Natural killer cell (primary cell): ENCODE measurements around the gene RIMBP2. TPM values are rescaled to one million over a fixed set of nuclear protein-coding genes. Genes with fewer than 3 reads are reported as not detected.

Experiments
- ATAC-seq, 3 donors: fragments of 150-1000 bp in 2 of 3; fragments of 200-7000 bp in 1 of 3; cut with Tn5 transposase; 1 replicate in 1 of 3; 2 replicates in 2 of 3; pipeline ENCODE4 v1.10.0; 2021; ENCODE audit warnings: mild to moderate bottlenecking in 2 of 3, moderate library complexity in 2 of 3
- DNase-seq, 2 donors: peaks; one replicate each; pipeline versions ENCODE4 v3.0.0 to v3.0.0-alpha.2; 2013 to 2021; ENCODE audit warnings: mixed read lengths in 1 of 2
- H3K27ac ChIP-seq: one replicate; pipeline ENCODE4 v1.5.1; 2013; ENCODE audit warnings: mild to moderate bottlenecking, low read length
- H3K27me3 ChIP-seq: one replicate; pipeline ENCODE4 v1.6.1; 2013; ENCODE audit warnings: low read length; ENCODE audit not compliant: control insufficient read depth, insufficient read depth
- H3K36me3 ChIP-seq: one replicate; pipeline ENCODE4 v1.6.1; 2013; ENCODE audit warnings: low read length; ENCODE audit not compliant: control insufficient read depth, insufficient read depth
- H3K4me1 ChIP-seq: one replicate; pipeline ENCODE4 v1.6.1; 2013; ENCODE audit warnings: low read length; ENCODE audit not compliant: control insufficient read depth, insufficient read depth
- H3K4me3 ChIP-seq: one replicate; pipeline ENCODE4 v1.5.1; 2013; ENCODE audit warnings: low read length
- H3K9me3 ChIP-seq: one replicate; pipeline ENCODE4 v1.6.1; 2013; ENCODE audit warnings: low read length; ENCODE audit not compliant: control insufficient read depth, insufficient read depth
- H3K27ac Mint-ChIP-seq, 2 donors: one replicate each; pipeline ENCODE4 v1.8.0; 2022; ENCODE audit warnings: mild to moderate bottlenecking in 2 of 2, mixed read lengths in 2 of 2, moderate library complexity in 1 of 2
- H3K27me3 Mint-ChIP-seq, 2 donors: one replicate each; pipeline ENCODE4 v1.8.0; 2022; ENCODE audit warnings: low read depth in 2 of 2, mixed read lengths in 2 of 2
- H3K36me3 Mint-ChIP-seq: one replicate; pipeline ENCODE4 v1.8.0; 2022; ENCODE audit warnings: mixed read lengths
- H3K4me1 Mint-ChIP-seq, 2 donors: one replicate each; pipeline ENCODE4 v1.8.0; 2022; ENCODE audit warnings: mixed read lengths in 2 of 2
- H3K4me3 Mint-ChIP-seq: one replicate; pipeline ENCODE4 v1.8.0; 2022; ENCODE audit warnings: mild to moderate bottlenecking, moderate library complexity, mixed read lengths
- H3K9me3 Mint-ChIP-seq, 2 donors: one replicate each; pipeline ENCODE4 v1.8.0; 2022; ENCODE audit warnings: mixed read lengths in 2 of 2
- CTCF ChIP-seq: fragments of 200-600 bp; IDR thresholded peaks from one replicate; pipeline ENCODE4 v1.8.0; 2022; ENCODE audit warnings: antibody characterized with exemption
- WGBS: methylation state at CpG from one replicate; pipeline ENCODE4 v1.1.7; 2013; ENCODE audit warnings: missing lambda C conversion rate; ENCODE audit not compliant: insufficient coverage; 5-methylcytosine and 5-hydroxymethylcytosine counted together
- intact Hi-C: fragments of 100-400 bp; cut with micrococcal nuclease; formaldehyde crosslinking; loops from one replicate; pipeline ENCODE4 v1.14.2; 2022
- total RNA-seq, 4 donors: library from RNA; stranded (reverse); fragments of 120-200 nt in 1 of 4; gene quantifications; one replicate each; pipeline versions ENCODE4 v1.2.3 to v1.2.4, GENCODE V29; 2013 to 2022

Gene RIMBP2
- total RNA-seq, 3 donors from 2014 or later (not counting 1 experiment from before 2014, with no cell fraction given): not detected

GRCh38 chr12:130391186-130391585 is 324.9 kb downstream of the RIMBP2 start:
- 83% methylated on average over 13 of the region's 14 CpGs for WGBS
- Mint-ChIP-seq H3K36me3 (no peaks in the 10 kb centered on the region), H3K27ac (no peak overlapping the region), H3K4me3 (no peak overlapping the region), H3K27me3 (no peaks in the 10 kb centered on the region), H3K9me3 (peaks cover 8 to 10% of the 10 kb centered on the region in 2 donors), H3K4me1 (peaks cover 10 to 15% of the 10 kb centered on the region in 2 donors)
- Histone ChIP-seq H3K36me3 (no peaks in the 10 kb centered on the region), H3K9me3 (peaks cover 4% of the 10 kb centered on the region), H3K27ac (no peak overlapping the region), H3K4me3 (no peak overlapping the region), H3K27me3 (no peaks in the 10 kb centered on the region), H3K4me1 (no peaks in the 10 kb centered on the region)
- no peak for DNase-seq
- no peak for TF ChIP-seq CTCF
- intact Hi-C loops: no loop called here
- ATAC-seq: no peak

- no peak overlapping the region for H3K27ac Mint-ChIP-seq
- Histone ChIP-seq H3K9me3 (peaks cover 4% of the 10 kb centered on the region), H3K4me3 (no peak overlapping the region), H3K27ac (no peak overlapping the region), H3K36me3 (no peaks in the 10 kb centered on the region), H3K4me1 (no peaks in the 10 kb centered on the region), H3K27me3 (no peaks in the 10 kb centered on the region)
- H3K9me3 Mint-ChIP-seq: peaks cover 11 to 13% of the 10 kb centered on the region in 2 donors
- peaks cover 0 to 7% of the 10 kb centered on the region in 2 donors for H3K27me3 Mint-ChIP-seq
- no peaks in the 10 kb centered on the region for H3K36me3 Mint-ChIP-seq
- intact Hi-C loops: no loop called here
- DNase-seq (no peak), ATAC-seq (no peak)
- 93% methylated on average over 4 of the region's 4 CpGs for WGBS
- H3K4me3 Mint-ChIP-seq: no peak overlapping the region
- no peak for TF ChIP-seq CTCF
- peaks cover 4 to 9% of the 10 kb centered on the region in 2 donors for H3K4me1 Mint-ChIP-seq
These were observed 330.9 kb downstream of the RIMBP2 start for GRCh38 chr12:130385193-130385592.

- 72% methylated on average over 3 of the region's 3 CpGs for WGBS
- Histone ChIP-seq H3K4me3 (no peak overlapping the region), H3K27ac (no peak overlapping the region), H3K27me3 (no peaks in the 10 kb centered on the region), H3K4me1 (no peaks in the 10 kb centered on the region), H3K36me3 (no peaks in the 10 kb centered on the region), H3K9me3 (peaks cover 4% of the 10 kb centered on the region)
- peaks cover 4 to 9% of the 10 kb centered on the region in 2 donors for H3K4me1 Mint-ChIP-seq
- no peak for DNase-seq
- no peaks in the 10 kb centered on the region for H3K36me3 Mint-ChIP-seq
- no peak for ATAC-seq
- TF ChIP-seq CTCF: no peak
- H3K9me3 Mint-ChIP-seq: peaks cover 9 to 10% of the 10 kb centered on the region in 2 donors
- intact Hi-C loops: no loop called here
- peaks cover 0 to 7% of the 10 kb centered on the region in 2 donors for H3K27me3 Mint-ChIP-seq
- H3K4me3 Mint-ChIP-seq: no peak overlapping the region
- H3K27ac Mint-ChIP-seq: no peak overlapping the region
These were observed 331.9 kb downstream of the RIMBP2 start for GRCh38 chr12:130384234-130384633.

GRCh38 chr12:130382818-130383217 is 333.3 kb downstream of the RIMBP2 start:
- H3K4me3 Mint-ChIP-seq: no peak overlapping the region
- DNase-seq: no peak
- peaks cover 4% of the 10 kb centered on the region for H3K9me3 ChIP-seq
- H3K4me1 Mint-ChIP-seq: peaks cover under 1 to 5% of the 10 kb centered on the region in 2 donors
- no peaks in the 10 kb centered on the region for H3K36me3 ChIP-seq
- no peak overlapping the region for H3K27ac ChIP-seq
- intact Hi-C loops: no loop called here
- no peaks in the 10 kb centered on the region for H3K4me1 ChIP-seq
- no peaks in the 10 kb centered on the region for H3K36me3 Mint-ChIP-seq
- peaks cover 5 to 8% of the 10 kb centered on the region in 2 donors for H3K9me3 Mint-ChIP-seq
- ATAC-seq: no peak
- H3K4me3 ChIP-seq: no peak overlapping the region
- H3K27me3 ChIP-seq: no peaks in the 10 kb centered on the region
- no peak for TF ChIP-seq CTCF
- 78% methylated on average over 2 of the region's 2 CpGs for WGBS
- no peak overlapping the region for H3K27ac Mint-ChIP-seq
- H3K27me3 Mint-ChIP-seq: peaks cover 0 to 7% of the 10 kb centered on the region in 2 donors
